HepG2 (cell line): ENCODE data around the gene GPAM. TPM values are rescaled to one million over a fixed set of nuclear protein-coding genes. Genes with fewer than 3 reads are reported as not detected.

ENCODE experiments used
- AHR ChIP-seq: IDR thresholded peaks from 2 replicates; pipeline ENCODE4 v1.6.1; 2018; ENCODE audit warnings: missing genetic modification reagents, missing compliant biosample characterization
- CTCF ChIP-seq: sonication (generic); formaldehyde crosslinking; IDR thresholded peaks from 2 replicates; pipeline ENCODE4 v1.5.0; 2020; ENCODE audit warnings: mild to moderate bottlenecking, missing genetic modification reagents, moderate library complexity
- KDM1A ChIP-seq: IDR thresholded peaks from 2 replicates; pipeline ENCODE4 v1.6.1; 2016; ENCODE audit warnings: missing compliant biosample characterization
- MZF1 ChIP-seq: sonication (generic); formaldehyde crosslinking; IDR thresholded peaks from 2 replicates; pipeline ENCODE4 v1.8.1; 2023; ENCODE audit warnings: mild to moderate bottlenecking, missing genetic modification reagents, borderline replicate concordance
- NFAT5 ChIP-seq: sonication (generic); formaldehyde crosslinking; IDR thresholded peaks from 2 replicates; pipeline ENCODE4 v1.4.0; 2020; ENCODE audit warnings: missing genetic modification reagents
- PHB2 ChIP-seq: fragments of 450-650 bp; IDR thresholded peaks from 2 replicates; pipeline ENCODE4 v1.6.1; 2018; ENCODE audit not compliant: partially characterized antibody
- POGZ ChIP-seq: sonication (generic); formaldehyde crosslinking; IDR thresholded peaks from 2 replicates; pipeline ENCODE4 v1.4.0; 2020; ENCODE audit warnings: mild to moderate bottlenecking, missing genetic modification reagents
- RBM39 ChIP-seq: fragments of 200-400 bp; formaldehyde crosslinking; IDR thresholded peaks from one replicate; pipeline ENCODE4 v1.6.1; 2018; ENCODE audit warnings: antibody characterized with exemption, mild to moderate bottlenecking, low read depth, low read length; ENCODE audit not compliant: poor library complexity, severe bottlenecking
- RFX1 ChIP-seq: fragments of 450-650 bp; IDR thresholded peaks from 2 replicates; pipeline ENCODE4 v1.6.1; 2017
- STAG1 ChIP-seq: sonication (generic); formaldehyde crosslinking; IDR thresholded peaks from 2 replicates; pipeline ENCODE4 v1.4.0; 2020; ENCODE audit warnings: missing genetic modification reagents
- THRA ChIP-seq: sonication (generic); formaldehyde crosslinking; IDR thresholded peaks from 2 replicates; pipeline ENCODE4 v1.4.0; 2020; ENCODE audit warnings: missing genetic modification reagents, borderline replicate concordance
- XRCC5 ChIP-seq: fragments of 200-400 bp; formaldehyde crosslinking; optimal IDR thresholded peaks from 2 replicates; pipeline ENCODE3; 2017; ENCODE audit warnings: mild to moderate bottlenecking, low read length
- ZNF275 ChIP-seq: sonication (generic); formaldehyde crosslinking; IDR thresholded peaks from 2 replicates; pipeline ENCODE4 v1.8.0; 2022; ENCODE audit warnings: missing genetic modification reagents, mild to moderate bottlenecking, inconsistent platforms, borderline replicate concordance
- ZNF33B ChIP-seq: sonication (generic); formaldehyde crosslinking; IDR thresholded peaks from 2 replicates; pipeline ENCODE4 v1.5.1; 2020; ENCODE audit warnings: mild to moderate bottlenecking, missing genetic modification reagents
- ZNF501 ChIP-seq: sonication (generic); formaldehyde crosslinking; IDR thresholded peaks from 2 replicates; pipeline ENCODE4 v1.5.1; 2020; ENCODE audit warnings: mild to moderate bottlenecking, moderate library complexity, missing genetic modification reagents
- polyA plus RNA-seq, 8 experiments: library from polyadenylated mRNA; depleted of rRNA in 3 of 8; stranded (reverse) in 7 of 8; unstranded in 1 of 8; fragments of >200 nt; fragmentation: Illumina TruSeq in 4 of 8; extraction: Trizol in 4 of 8; gene quantifications; 2 replicates each; pipeline versions ENCODE4 v1.2.1 to v1.2.3, GENCODE V29; 2011 to 2016; ENCODE audit warnings: low read depth in 4 of 8, missing spikeins in 1 of 8, mixed read lengths in 1 of 8; ENCODE audit not compliant: insufficient read depth in 1 of 8
- total RNA-seq, 5 experiments: library from RNA; depleted of rRNA; stranded (reverse); fragments of >200 nt; fragmentation: Illumina TruSeq; extraction: Trizol; gene quantifications; 2 replicates each; pipeline ENCODE4 v1.2.3, GENCODE V29; 2016; ENCODE audit warnings: low read depth in 1 of 5

GPAM gene
- total and polyA plus RNA-seq, 2 of the 13 experiments (the other 11 are each of a cell fraction or from before 2014, with no cell fraction given): 36.8 to 140 TPM

GRCh38 chr10:112137154-112137987 is 46.2 kb downstream of the GPAM start (continued):
- TF ChIP-seq NFAT5: no peak
- TF ChIP-seq PHB2: no peak
- no peak for TF ChIP-seq RBM39
- TF ChIP-seq THRA: no peak
- peak; percentile 78 for TF ChIP-seq XRCC5
- TF ChIP-seq ZNF501: 0 out of 2 replicates have a peak, but pooled peaks have one; percentile 25
- TF ChIP-seq KDM1A (CRISPR knock-in tag): no peak
- TF ChIP-seq AHR (CRISPR knock-in tag): no peak
- no peak for TF ChIP-seq ZNF33B (CRISPR knock-in tag)
- TF ChIP-seq POGZ (CRISPR knock-in tag): no peak
- peak; percentile 91 for TF ChIP-seq CTCF (CRISPR knock-in tag)
- no peak for TF ChIP-seq ZNF275 (CRISPR knock-in tag)
- no peak for TF ChIP-seq MZF1 (CRISPR knock-in tag)
- TF ChIP-seq RFX1: no peak
- peak; percentile 71 for TF ChIP-seq STAG1 (CRISPR knock-in tag)
